Adrenal gland (tissue), 5 donors: Measurements from ENCODE around the gene PIGT.

Experiments
- CTCF ChIP-seq, 6 experiments: fragments of 450-650 bp in 4 of 6; fragments of 200-600 bp in 2 of 6; sonication (generic) in 1 of 6; IDR thresholded peaks; 1 replicate in 5 of 6; 2 replicates in 1 of 6; pipeline versions ENCODE4 v1.5.1 to v1.8.0; 2016 to 2021; ENCODE audit warnings: antibody characterized with exemption in 6 of 6, mild to moderate bottlenecking in 2 of 6, moderate library complexity in 1 of 6
- POLR2A ChIP-seq, 2 donors: fragments of 450-650 bp; IDR thresholded peaks; one replicate each; pipeline ENCODE4 v1.6.1; 2017; ENCODE audit warnings: antibody characterized with exemption in 2 of 2, mild to moderate bottlenecking in 2 of 2, moderate library complexity in 1 of 2
- donor health status: DM: no; HTN: no; CAD: no.

- TF ChIP-seq CTCF (IDR thresholded peaks at IDR 0.05) (no peak), POLR2A (IDR thresholded peaks at IDR 0.05) (no peak)
These were observed 32.3 kb downstream of the PIGT start for GRCh38 chr20:45448270-45448669.
